Spleen (tissue), 11 donors: ENCODE measurements around the gene RAB43. TPM values are rescaled to one million over a fixed set of nuclear protein-coding genes. Genes with fewer than 3 reads are reported as not detected.

ENCODE experiments used
- DNase-seq: peaks from one replicate; pipeline ENCODE4 v3.0.0-alpha.2; 2020
- H3K27ac ChIP-seq, 8 donors: fragments of 200-600 bp; sonication (generic) in 7 of 8; 1 replicate in 4 of 8; 2 replicates in 4 of 8; pipeline versions ENCODE4 v1.5.0 to v1.8.0; 2016 to 2021; ENCODE audit warnings: inconsistent platforms in 4 of 8, mild to moderate bottlenecking in 4 of 8, moderate library complexity in 1 of 8
- H3K27me3 ChIP-seq, 7 donors: fragments of 200-600 bp; sonication (generic) in 6 of 7; replicated peaks in 1 of 7; 1 replicate in 4 of 7; 2 replicates in 3 of 7; pipeline versions ENCODE4 v1.5.0 to v1.8.0; 2016 to 2021; ENCODE audit warnings: inconsistent platforms in 3 of 7, mild to moderate bottlenecking in 1 of 7
- H3K36me3 ChIP-seq, 6 donors: fragments of 200-600 bp; sonication (generic) in 5 of 6; 1 replicate in 4 of 6; 2 replicates in 2 of 6; pipeline versions ENCODE4 v1.5.0 to v1.8.0; 2016 to 2021; ENCODE audit warnings: inconsistent platforms in 2 of 6
- H3K4me1 ChIP-seq, 6 donors: fragments of 200-600 bp; sonication (generic) in 5 of 6; 1 replicate in 3 of 6; 2 replicates in 3 of 6; pipeline versions ENCODE4 v1.5.0 to v1.8.0; 2016 to 2021; ENCODE audit warnings: inconsistent platforms in 3 of 6
- H3K4me3 ChIP-seq, 8 donors: fragments of 200-600 bp; sonication (generic) in 7 of 8; 1 replicate in 4 of 8; 2 replicates in 4 of 8; pipeline versions ENCODE4 v1.5.0 to v1.8.0; 2016 to 2021; ENCODE audit warnings: inconsistent platforms in 4 of 8, mild to moderate bottlenecking in 4 of 8, moderate library complexity in 2 of 8
- H3K9me3 ChIP-seq, 8 donors: fragments of 200-600 bp; sonication (generic) in 7 of 8; 1 replicate in 4 of 8; 2 replicates in 4 of 8; pipeline versions ENCODE4 v1.5.0 to v1.8.0; 2016 to 2021; ENCODE audit warnings: inconsistent platforms in 4 of 8
- POLR2A ChIP-seq, 3 donors: fragments of 450-650 bp; IDR thresholded peaks; one replicate each; pipeline ENCODE4 v1.5.1; 2017; ENCODE audit warnings: antibody characterized with exemption in 3 of 3, mild to moderate bottlenecking in 1 of 3
- POLR2AphosphoS5 ChIP-seq, 3 donors: sonication (generic); formaldehyde crosslinking; IDR thresholded peaks; one replicate each; pipeline ENCODE4 v1.5.1; 2017; ENCODE audit warnings: antibody characterized with exemption in 3 of 3
- whole genome bisulfite sequencing, 5 donors: extraction: QIAGEN DNeasy Blood & Tissue Kit in 3 of 5; methylation state at CpG; one replicate each; pipeline versions ENCODE4 v1.1.5 to v1.1.7; 2013 to 2018; 5-methylcytosine and 5-hydroxymethylcytosine counted together
- intact Hi-C: fragments of 100-400 bp; cut with DNase I; formaldehyde crosslinking; loops from one replicate; pipeline ENCODE4 v1.15.0; 2023; ENCODE audit warnings: low total_unique reads
- polyA plus RNA-seq, 3 donors: library from polyadenylated mRNA; stranded (reverse); fragments of 200-250 nt; gene quantifications; one replicate each; pipeline ENCODE4 v1.2.1, GENCODE V29; 2013
- total RNA-seq, 7 donors: library from RNA; depleted of rRNA in 3 of 7; stranded (reverse); fragments of >200 nt in 3 of 7; fragmentation: NEBNext Ultra II Directional in 4 of 7; extraction: Animal tissue kit (Norgen Biotek cat#: 25700) in 4 of 7; gene quantifications; one replicate each; pipeline versions ENCODE4 v1.1.0 to v1.2.1, GENCODE V29; 2016 to 2021
- TF ChIP-seq, protein P1 (sequence below), 11 experiments: fragments of 200-600 bp in 7 of 11; fragments of 450-650 bp in 4 of 11; sonication (generic) in 4 of 11; IDR thresholded peaks in 8 of 11; conservative IDR thresholded peaks in 3 of 11; 1 replicate in 7 of 11; 2 replicates in 4 of 11; pipeline versions ENCODE4 v1.4.0 to v1.8.0; 2016 to 2021; ENCODE audit warnings: antibody characterized with exemption in 11 of 11, inconsistent platforms in 4 of 11, mild to moderate bottlenecking in 1 of 11
- donor health status: healthy with polysubstance abuse.
- donor health status: DM: no; HTN: no; CAD: no; lungs with moderate emphysema.
- donor health status: DM: no; HTN: no; CAD: no.
- donor health status: Bipolar disorder and iron deficiency.
- donor health status: healthy.
- donor health status: DM: no; HTN: no; CAD: no.
- donor health status: DM: yes; HTN: yes; CAD: no.

RAB43 gene
- total and polyA plus RNA-seq, 10 donors = 3.1 to 49.6 (median 29.7) TPM

DNA sequence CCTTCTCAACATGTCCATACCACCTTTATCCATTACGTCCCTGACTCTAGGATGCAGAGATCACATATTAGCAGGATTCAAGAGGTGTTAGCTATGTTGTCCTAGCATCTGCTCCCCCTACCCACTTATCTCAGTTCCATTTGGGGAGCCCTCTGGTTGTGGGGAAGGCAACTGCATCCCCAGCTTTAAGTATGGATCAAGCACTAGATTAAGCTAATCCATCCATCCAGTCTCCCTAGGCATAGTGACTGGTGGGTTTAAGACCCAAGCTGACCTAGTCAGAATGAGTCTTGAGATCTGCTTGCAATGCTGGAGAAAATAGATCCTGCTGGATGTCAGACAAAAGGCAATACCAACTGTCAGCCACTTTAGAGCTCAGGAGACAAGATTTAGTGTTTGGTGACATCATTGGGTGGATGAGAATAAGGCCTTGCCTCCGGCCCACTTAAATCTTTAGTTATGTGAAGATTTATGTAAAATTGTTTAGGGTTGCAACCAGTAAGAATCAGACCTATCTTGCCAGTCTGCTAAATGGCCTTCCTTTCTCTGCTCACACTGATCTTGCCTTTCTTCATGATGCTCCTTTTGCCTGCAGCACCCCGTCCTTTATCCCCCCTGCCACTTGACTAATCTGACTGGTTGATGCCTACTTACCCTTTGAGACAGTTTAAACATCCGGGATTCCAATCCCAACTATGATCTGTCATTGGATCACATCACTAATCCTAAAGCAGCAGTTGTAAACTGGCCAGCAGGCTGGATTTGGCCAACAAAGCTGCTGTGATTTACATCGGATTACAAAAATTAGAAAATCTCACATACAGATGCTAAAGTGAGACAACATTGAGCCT, 41.4 kb upstream of the RAB43 start:
- peak overlapping the region in 3 of 8 donors; percentile 28 to 95 (median 94) for H3K27ac ChIP-seq
- H3K9me3 ChIP-seq = no peaks in the 10 kb centered on the region
- intact Hi-C loops = no loop called here
- TF ChIP-seq, protein P1, sequence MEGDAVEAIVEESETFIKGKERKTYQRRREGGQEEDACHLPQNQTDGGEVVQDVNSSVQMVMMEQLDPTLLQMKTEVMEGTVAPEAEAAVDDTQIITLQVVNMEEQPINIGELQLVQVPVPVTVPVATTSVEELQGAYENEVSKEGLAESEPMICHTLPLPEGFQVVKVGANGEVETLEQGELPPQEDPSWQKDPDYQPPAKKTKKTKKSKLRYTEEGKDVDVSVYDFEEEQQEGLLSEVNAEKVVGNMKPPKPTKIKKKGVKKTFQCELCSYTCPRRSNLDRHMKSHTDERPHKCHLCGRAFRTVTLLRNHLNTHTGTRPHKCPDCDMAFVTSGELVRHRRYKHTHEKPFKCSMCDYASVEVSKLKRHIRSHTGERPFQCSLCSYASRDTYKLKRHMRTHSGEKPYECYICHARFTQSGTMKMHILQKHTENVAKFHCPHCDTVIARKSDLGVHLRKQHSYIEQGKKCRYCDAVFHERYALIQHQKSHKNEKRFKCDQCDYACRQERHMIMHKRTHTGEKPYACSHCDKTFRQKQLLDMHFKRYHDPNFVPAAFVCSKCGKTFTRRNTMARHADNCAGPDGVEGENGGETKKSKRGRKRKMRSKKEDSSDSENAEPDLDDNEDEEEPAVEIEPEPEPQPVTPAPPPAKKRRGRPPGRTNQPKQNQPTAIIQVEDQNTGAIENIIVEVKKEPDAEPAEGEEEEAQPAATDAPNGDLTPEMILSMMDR (IDR thresholded peaks at IDR 0.05 in 8 of 11, conservative IDR thresholded peaks at IDR 0.05 in 3 of 11) = peak in 1 of 11 experiments; percentile 22
- TF ChIP-seq POLR2A (IDR thresholded peaks at IDR 0.05) (no peak), POLR2AphosphoS5 (IDR thresholded peaks at IDR 0.05) (peak in 1 of 3 donors; percentile 44)
- peaks cover 14 to 45% (median 32%) of the 10 kb centered on the region in 6 donors for H3K4me1 ChIP-seq
- H3K4me3 ChIP-seq = peak overlapping the region in 1 of 8 donors; percentile 98
- H3K27me3 ChIP-seq = no peaks in the 10 kb centered on the region
- DNase-seq = no peak
- H3K36me3 ChIP-seq = peaks cover 0 to 47% (median 32%) of the 10 kb centered on the region in 6 donors
- WGBS, 5 donors = 75 to 85% (median 77%) methylated on average over 5 of the region's 5 CpGs

DNA sequence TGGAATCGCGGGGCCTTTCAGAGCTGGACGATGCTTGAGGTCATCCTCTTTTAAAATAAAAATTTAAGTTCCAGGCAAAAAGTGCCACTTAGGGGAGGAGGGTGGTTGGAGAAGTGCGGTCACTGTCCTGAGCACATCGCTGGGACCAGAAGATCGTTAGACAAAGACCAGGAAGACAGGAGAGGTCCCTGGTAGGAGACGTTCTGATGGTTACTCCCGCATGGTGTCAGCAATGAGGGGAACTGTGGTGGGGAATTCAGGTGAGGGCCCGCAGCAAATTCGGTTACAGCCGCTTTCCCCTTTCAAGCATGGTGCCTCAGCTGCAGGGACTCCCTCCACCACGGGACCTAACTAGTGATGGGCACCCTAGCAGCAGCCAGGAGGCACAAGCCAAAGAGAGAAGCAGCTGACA, 40.3 kb upstream of the RAB43 start:
- peaks cover 0 to 47% (median 32%) of the 10 kb centered on the region in 6 donors for H3K36me3 ChIP-seq
- DNase-seq = peak; percentile 79
- peak overlapping the region; percentile 93 to 97 (median 94) for H3K27ac ChIP-seq
- 1 to 3% (median 1%) methylated on average over 12 of the region's 12 CpGs for WGBS, 5 donors
- no peaks in the 10 kb centered on the region for H3K9me3 ChIP-seq
- H3K4me3 ChIP-seq = peak overlapping the region; percentile 61 to 98 (median 80)
- intact Hi-C loops = no loop called here
- H3K4me1 ChIP-seq = peaks cover 14 to 45% (median 32%) of the 10 kb centered on the region in 6 donors
- no peaks in the 10 kb centered on the region for H3K27me3 ChIP-seq
- TF ChIP-seq, protein P1 (IDR thresholded peaks at IDR 0.05 in 8 of 11, conservative IDR thresholded peaks at IDR 0.05 in 3 of 11) = peak in 2 of 11 experiments; percentile 11
- TF ChIP-seq POLR2AphosphoS5 (IDR thresholded peaks at IDR 0.05) = peak in 1 of 3 donors; percentile 13
- TF ChIP-seq POLR2A (IDR thresholded peaks at IDR 0.05) = no peak

DNA sequence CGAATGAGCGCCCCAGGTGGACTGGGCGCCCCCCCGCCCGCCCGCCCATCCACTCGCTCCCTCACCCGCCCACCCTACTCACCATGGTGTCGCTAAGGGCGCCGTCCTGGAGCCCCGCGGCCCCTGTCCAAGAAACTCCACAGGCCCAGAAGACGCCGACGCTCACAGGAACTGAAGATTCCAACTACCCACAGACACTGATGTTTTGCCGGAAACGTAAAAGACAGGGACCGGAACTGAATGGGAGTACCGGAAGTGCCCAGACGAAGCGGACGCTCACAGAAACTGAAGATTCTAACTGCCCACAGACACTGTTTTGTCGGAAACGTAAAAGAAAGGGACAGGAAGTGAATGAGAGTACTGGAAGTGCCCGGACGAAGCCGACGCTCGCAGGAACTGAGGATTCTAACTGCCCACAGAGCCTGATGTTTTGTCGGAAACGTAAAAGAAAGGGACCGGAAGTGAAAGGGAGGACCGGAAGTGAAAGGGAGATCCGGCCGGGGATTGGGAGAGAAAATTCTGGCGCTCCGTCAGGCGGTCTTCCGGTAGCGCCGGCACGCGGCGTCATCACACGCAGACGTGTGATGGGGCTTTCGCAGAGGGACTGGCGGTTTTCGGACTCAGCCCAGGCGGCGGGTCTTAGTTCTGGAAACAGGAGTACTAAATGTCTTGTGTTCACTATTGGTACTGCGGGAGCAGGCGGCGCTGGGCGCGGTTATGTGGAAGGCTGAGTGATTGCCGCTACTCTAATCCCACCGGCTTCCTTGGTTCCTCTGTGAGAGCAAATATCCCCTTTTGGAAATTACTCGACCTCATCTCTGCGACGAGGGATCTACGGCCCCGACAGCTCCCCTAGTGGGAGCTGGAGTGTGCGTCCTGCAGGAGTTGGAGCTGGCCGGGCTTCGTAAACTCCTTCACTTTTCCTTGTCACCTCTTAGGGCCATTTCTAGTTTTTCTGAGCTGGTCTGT, 39.6 kb upstream of the RAB43 start, which contains the start of gene ISY1:
Gene ISY1, minus strand, starts transcription at position 173 of the 969 bp plus-strand sequence. Its CDS starts 88 bp downstream, at position 85.
- H3K9me3 ChIP-seq = no peaks in the 10 kb centered on the region
- intact Hi-C loops = no loop called here
- no peaks in the 10 kb centered on the region for H3K27me3 ChIP-seq
- TF ChIP-seq POLR2A (IDR thresholded peaks at IDR 0.05) = peak in 1 of 3 donors; percentile 17
- peak; percentile 95 to 96 (median 96) for TF ChIP-seq POLR2AphosphoS5 (IDR thresholded peaks at IDR 0.05)
- TF ChIP-seq, protein P1 (IDR thresholded peaks at IDR 0.05 in 8 of 11, conservative IDR thresholded peaks at IDR 0.05 in 3 of 11) = peak; percentile 42 to 86 (median 73)
- peaks cover 14 to 45% (median 32%) of the 10 kb centered on the region in 6 donors for H3K4me1 ChIP-seq
- DNase-seq = peak; percentile 94
- peak within 1 kb of the TSS; percentile 61 to 98 (median 80) for H3K4me3 ChIP-seq
- peaks cover 0 to 47% (median 31%) of the 10 kb centered on the region in 6 donors for H3K36me3 ChIP-seq
- H3K27ac ChIP-seq = peak within 1 kb of the TSS; percentile 93 to 97 (median 94)
- 0 to 1% (median 0%) methylated on average over 58 to 67 of the region's 67 CpGs for WGBS, 5 donors
